Fibroblast of skin of back (primary cell): ENCODE results near the gene LDB2.

Experiments used
- DNase-seq: peaks from one replicate; pipeline ENCODE4 v3.0.0-alpha.2; 2013

Gene LDB2

DNA sequence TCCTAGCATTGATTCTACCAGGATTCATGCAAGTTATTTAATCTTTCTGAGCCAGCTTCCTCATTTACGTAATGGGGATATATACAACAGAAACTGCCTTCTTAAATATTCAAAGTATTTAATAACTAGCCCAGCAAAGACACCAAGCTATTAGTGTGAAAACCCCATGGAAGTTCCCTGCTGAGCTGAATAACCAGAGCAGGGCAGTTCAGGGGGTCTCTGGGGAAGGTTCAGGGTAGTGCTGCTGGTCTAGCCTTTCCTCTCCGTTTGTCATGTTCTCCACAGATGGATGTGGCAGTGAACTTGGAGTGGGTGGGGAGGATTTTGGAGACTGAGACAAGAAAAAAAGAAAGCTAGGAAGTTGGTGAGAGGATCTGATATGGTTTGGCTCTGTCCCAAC, 431.4 kb downstream of the LDB2 start:
- no peak for DNase-seq

GRCh38 chr4:16466581-16466980, 431.9 kb downstream of the LDB2 start:
- no peak for DNase-seq

GRCh38 chr4:16464651-16465050, 433.8 kb downstream of the LDB2 start:
- no peak for DNase-seq

DNA sequence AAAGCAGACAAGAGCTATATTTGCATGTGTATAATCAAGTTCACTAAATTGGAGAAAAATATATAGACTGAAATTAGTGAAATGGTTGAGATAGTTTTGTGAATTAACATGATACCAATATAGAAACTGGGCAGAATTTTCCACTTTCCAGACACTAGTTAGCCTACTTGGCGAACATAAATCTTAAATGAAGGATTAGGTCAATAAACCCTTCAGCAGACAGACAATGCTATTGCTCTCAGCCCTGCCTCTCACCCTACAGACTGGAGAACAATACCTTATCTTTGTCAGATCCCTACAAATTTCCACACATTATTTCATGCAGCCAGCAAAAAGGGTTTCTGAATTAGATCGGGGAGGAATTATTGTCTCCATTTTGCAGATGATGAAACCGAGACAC, 435.8 kb downstream of the LDB2 start:
- no peak for DNase-seq

DNA sequence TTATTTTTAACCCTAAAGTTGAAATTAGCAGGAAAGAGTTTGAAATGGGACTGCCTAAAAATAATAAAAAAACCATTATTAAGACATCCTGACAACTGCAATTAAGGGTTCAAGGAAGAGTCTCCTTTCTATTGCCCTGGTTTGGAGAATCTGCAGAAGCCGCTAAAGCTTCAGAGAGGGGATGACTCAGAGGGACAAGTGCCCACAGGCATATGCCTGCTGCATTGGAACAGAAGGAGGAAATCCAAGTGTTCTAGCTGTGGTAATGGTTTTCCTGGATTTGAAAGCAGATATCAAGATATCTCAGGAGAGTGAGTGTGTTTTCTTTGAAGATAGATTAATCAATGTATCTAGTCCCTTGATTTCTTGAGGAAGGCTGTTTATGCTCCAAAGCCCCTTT, 437.1 kb downstream of the LDB2 start:
- no peak for DNase-seq

DNA sequence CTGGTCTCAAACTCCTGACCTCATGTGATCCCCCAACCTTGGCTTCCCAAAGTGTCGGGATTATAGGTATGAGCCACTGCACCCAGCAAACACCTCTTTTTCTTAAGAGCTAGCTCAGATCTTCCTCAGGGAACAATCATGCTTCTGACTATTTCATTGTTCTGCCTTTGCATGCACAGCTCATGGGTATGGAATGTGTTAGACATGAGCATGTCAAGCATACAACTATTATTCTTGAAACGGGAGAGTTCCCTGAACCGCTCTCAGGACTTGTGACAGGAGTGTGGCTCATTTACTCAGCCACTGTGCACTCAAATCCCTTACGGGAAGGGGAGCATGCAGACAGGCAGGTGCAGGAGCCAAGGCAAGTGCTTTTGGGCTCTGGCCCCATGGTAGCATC, 440.5 kb downstream of the LDB2 start:
- DNase-seq: peak; percentile 70
